Hepatocyte (in vitro differentiated cells): Measurements from ENCODE around the gene TRAPPC6A. TPM values are rescaled to one million over a fixed set of nuclear protein-coding genes. Genes with fewer than 3 reads are reported as not detected.
A peak's percentile ranks its signal among the peaks of the same experiment; 100 is the strongest.

ENCODE experiments used
- DNase-seq: peaks from one replicate; pipeline ENCODE4 v3.0.0-alpha.2; 2016; ENCODE audit warnings: low spot score
- H2AFZ ChIP-seq: fragments of 200-600 bp; sonication (generic); 2 replicates; pipeline ENCODE4 v1.6.0; 2016; ENCODE audit warnings: antibody characterized with exemption, mild to moderate bottlenecking
- H3K27ac ChIP-seq: fragments of 200-600 bp; sonication (generic); 2 replicates; pipeline ENCODE4 v1.5.1; 2016; ENCODE audit warnings: mild to moderate bottlenecking
- H3K27me3 ChIP-seq: fragments of 200-600 bp; sonication (generic); 2 replicates; pipeline ENCODE4 v1.6.1; 2016
- H3K36me3 ChIP-seq: fragments of 200-600 bp; sonication (generic); replicated peaks from 2 replicates; pipeline ENCODE4 v1.5.1; 2016; ENCODE audit warnings: low read depth; ENCODE audit not compliant: insufficient read depth
- H3K4me1 ChIP-seq: fragments of 200-600 bp; sonication (generic); 2 replicates; pipeline ENCODE4 v1.5.1; 2016; ENCODE audit warnings: mild to moderate bottlenecking, moderate library complexity; ENCODE audit not compliant: insufficient read depth
- H3K4me2 ChIP-seq: fragments of 200-600 bp; sonication (generic); 2 replicates; pipeline ENCODE4 v1.6.0; 2016
- H3K4me3 ChIP-seq: fragments of 200-600 bp; sonication (generic); 2 replicates; pipeline ENCODE4 v1.5.1; 2016; ENCODE audit warnings: mild to moderate bottlenecking
- H3K79me2 ChIP-seq: fragments of 200-600 bp; sonication (generic); 2 replicates; pipeline ENCODE4 v1.6.0; 2017; ENCODE audit warnings: mild to moderate bottlenecking
- H3K9me2 ChIP-seq: fragments of 200-600 bp; sonication (generic); replicated peaks from 2 replicates; pipeline ENCODE4 v1.6.0; 2017; ENCODE audit warnings: mild to moderate bottlenecking; ENCODE audit not compliant: insufficient read depth
- H3K9me3 ChIP-seq: fragments of 200-600 bp; sonication (generic); 2 replicates; pipeline ENCODE4 v1.5.1; 2016; ENCODE audit warnings: low read depth, mild to moderate bottlenecking
- H4K20me1 ChIP-seq: fragments of 200-600 bp; sonication (generic); 2 replicates; pipeline ENCODE4 v1.6.0; 2016; ENCODE audit warnings: mild to moderate bottlenecking; ENCODE audit not compliant: insufficient read depth, poor library complexity, severe bottlenecking
- CTCF ChIP-seq: fragments of 200-600 bp; sonication (generic); IDR thresholded peaks from 2 replicates; pipeline ENCODE4 v1.5.1; 2016; ENCODE audit warnings: antibody characterized with exemption, mild to moderate bottlenecking; ENCODE audit not compliant: poor library complexity
- EZH2 ChIP-seq: fragments of 200-600 bp; sonication (generic); IDR thresholded peaks from 2 replicates; pipeline ENCODE4 v1.6.1; 2016; ENCODE audit warnings: antibody characterized with exemption, mild to moderate bottlenecking, borderline replicate concordance
- EZH2phosphoT487 ChIP-seq: fragments of 200-600 bp; sonication (generic); IDR thresholded peaks from one replicate; pipeline ENCODE4 v1.6.1; 2018; ENCODE audit warnings: antibody characterized with exemption, mild to moderate bottlenecking, low read depth, moderate library complexity; ENCODE audit not compliant: unreplicated experiment, severe bottlenecking
- WGBS: methylation state at CpG from one replicate; pipeline ENCODE4 v1.1.6; 2016; ENCODE audit warnings: low lambda C conversion rate; ENCODE audit errors: missing lambda C conversion rate; 5-methylcytosine and 5-hydroxymethylcytosine counted together
- polyA plus RNA-seq: library from polyadenylated mRNA; unstranded; fragments of >200 nt; fragmentation: Nextera tagmentation; extraction: Ambion mirVana; gene quantifications from 2 replicates; pipeline ENCODE4 v1.2.1, GENCODE V29; 2016
- total RNA-seq: library from RNA; depleted of rRNA; stranded (reverse); fragments of >200 nt; gene quantifications from 2 replicates; pipeline ENCODE4 v1.2.3, GENCODE V29; 2014

The TRAPPC6A gene
- total and polyA plus RNA-seq, 2 experiments from 2014 or later: 25.7 to 60.1 TPM

- peaks cover 10% of the 10 kb centered on the region for H3K4me1 ChIP-seq
- DNase-seq: no peak
- no peak overlapping the region for H3K4me3 ChIP-seq
- no peaks in the 10 kb centered on the region for H3K9me2 ChIP-seq
- no peak overlapping the region for H2AFZ ChIP-seq
- no peaks in the 10 kb centered on the region for H3K27me3 ChIP-seq
- no peaks in the 10 kb centered on the region for H3K9me3 ChIP-seq
- no peaks in the 10 kb centered on the region for H3K36me3 ChIP-seq
- H3K27ac ChIP-seq: no peak overlapping the region
- no peaks in the 10 kb centered on the region for H4K20me1 ChIP-seq
- H3K79me2 ChIP-seq: peaks cover 45% of the 10 kb centered on the region
- WGBS: 88% methylated on average over 7 of the region's 7 CpGs
- TF ChIP-seq EZH2phosphoT487: no peak
- TF ChIP-seq EZH2: no peak
- no peak for TF ChIP-seq CTCF
- peak overlapping the region; percentile 95 for H3K4me2 ChIP-seq
These were observed 2.9 kb upstream of the TRAPPC6A start for GRCh38 chr19:45180936-45181335.

GRCh38 chr19:45179892-45180370, 1.9 kb upstream of the TRAPPC6A start:
- H3K9me3 ChIP-seq: no peaks in the 10 kb centered on the region
- H2AFZ ChIP-seq: no peak overlapping the region
- no peaks in the 10 kb centered on the region for H3K36me3 ChIP-seq
- H3K79me2 ChIP-seq: peaks cover 45% of the 10 kb centered on the region
- DNase-seq: no peak
- H3K4me1 ChIP-seq: peaks cover 10% of the 10 kb centered on the region
- peak overlapping the region; percentile 30 for H3K4me3 ChIP-seq
- H3K27me3 ChIP-seq: no peaks in the 10 kb centered on the region
- H3K27ac ChIP-seq: peak overlapping the region; percentile 79
- H3K9me2 ChIP-seq: no peaks in the 10 kb centered on the region
- TF ChIP-seq EZH2phosphoT487 (no peak), EZH2 (no peak), CTCF (no peak)
- H4K20me1 ChIP-seq: no peaks in the 10 kb centered on the region
- H3K4me2 ChIP-seq: peak overlapping the region; percentile 95
- 49% methylated on average over 7 of the region's 9 CpGs for WGBS

GRCh38 chr19:45179072-45179891, 1.2 kb upstream of the TRAPPC6A start:
- H3K4me3 ChIP-seq: peak overlapping the region; percentile 30
- H3K9me3 ChIP-seq: no peaks in the 10 kb centered on the region
- H3K27ac ChIP-seq: peak overlapping the region; percentile 79
- H3K9me2 ChIP-seq: no peaks in the 10 kb centered on the region
- H2AFZ ChIP-seq: peak overlapping the region; percentile 28
- no peaks in the 10 kb centered on the region for H3K27me3 ChIP-seq
- no peaks in the 10 kb centered on the region for H3K36me3 ChIP-seq
- H4K20me1 ChIP-seq: no peaks in the 10 kb centered on the region
- DNase-seq: peak; percentile 81
- H3K4me1 ChIP-seq: peaks cover 10% of the 10 kb centered on the region
- TF ChIP-seq EZH2phosphoT487: no peak
- no peak for TF ChIP-seq EZH2
- no peak for TF ChIP-seq CTCF
- peak overlapping the region; percentile 95 for H3K4me2 ChIP-seq
- 1% methylated on average over 66 of the region's 97 CpGs for WGBS
- peaks cover 45% of the 10 kb centered on the region for H3K79me2 ChIP-seq
